NCI-H2227 treated with DMSO at 0.1 percent for 48 hours (cell line): ENCODE data around the gene COL25A1.

ENCODE experiments used
- DNase-seq: peaks from one replicate; lab custom pipeline; 2025; lab: John Stamatoyannopoulos, UW

Gene COL25A1

GRCh38 chr4:109214622-109215301, 87.7 kb downstream of the COL25A1 start:
- DNase-seq, result no peak

- no peak for DNase-seq
These were observed 89.4 kb downstream of the COL25A1 start for GRCh38 chr4:109213056-109213455.

GRCh38 chr4:109211671-109212070, 90.8 kb downstream of the COL25A1 start:
- DNase-seq, result no peak

GRCh38 chr4:109209647-109210046, 92.8 kb downstream of the COL25A1 start:
- DNase-seq, result no peak

- no peak for DNase-seq
These were observed 94.6 kb downstream of the COL25A1 start for GRCh38 chr4:109207898-109208297.

GRCh38 chr4:109207061-109207460, 95.4 kb downstream of the COL25A1 start:
- no peak for DNase-seq

- DNase-seq, result no peak
These were observed 95.8 kb downstream of the COL25A1 start for GRCh38 chr4:109206620-109207019.

- no peak for DNase-seq
These were observed 97.3 kb downstream of the COL25A1 start for GRCh38 chr4:109205186-109205585.

GRCh38 chr4:109199585-109199984, 102.9 kb downstream of the COL25A1 start:
- no peak for DNase-seq

- DNase-seq, result no peak
These were observed 106.8 kb downstream of the COL25A1 start for GRCh38 chr4:109195646-109196045.

- DNase-seq, result no peak
These were observed 111.2 kb downstream of the COL25A1 start for GRCh38 chr4:109191216-109191615.

- no peak for DNase-seq
These were observed 116.0 kb downstream of the COL25A1 start for GRCh38 chr4:109186458-109186945.

- DNase-seq, result no peak
These were observed 116.5 kb downstream of the COL25A1 start for GRCh38 chr4:109185951-109186350.

GRCh38 chr4:109185548-109185947, 116.9 kb downstream of the COL25A1 start:
- DNase-seq, result no peak

GRCh38 chr4:109184491-109184961, 117.9 kb downstream of the COL25A1 start:
- DNase-seq, result no peak

- DNase-seq, result no peak
These were observed 118.4 kb downstream of the COL25A1 start for GRCh38 chr4:109183931-109184490.

- DNase-seq, result no peak
These were observed 119.8 kb downstream of the COL25A1 start for GRCh38 chr4:109182696-109183095.

GRCh38 chr4:109179061-109179460, 123.4 kb downstream of the COL25A1 start:
- DNase-seq, result no peak

GRCh38 chr4:109177096-109177810, 125.2 kb downstream of the COL25A1 start:
- DNase-seq, result no peak

GRCh38 chr4:109174224-109174953, 128.1 kb downstream of the COL25A1 start:
- DNase-seq, result no peak

- DNase-seq, result no peak
These were observed 130.2 kb downstream of the COL25A1 start for GRCh38 chr4:109172301-109172700.

GRCh38 chr4:109171070-109171469, 131.4 kb downstream of the COL25A1 start:
- no peak for DNase-seq
